ENCODE results near the gene MARF1.
"Not testable (repeated sequence)": the region's sequence is repeated elsewhere in the genome, so short reads cannot be mapped to it uniquely, and the experiment has no call there.

Gene MARF1

GRCh38 chr16:15621889-15622288, 21.1 kb downstream of the MARF1 start:
- in situ Hi-C loops (cut with HindIII; ENCODE audit: low sequenced_read_pairs), result no loop called here

- in situ Hi-C loops (cut with HindIII; ENCODE audit: low sequenced_read_pairs), result no loop called here
These were observed 21.5 kb downstream of the MARF1 start for GRCh38 chr16:15621456-15621855.

- in situ Hi-C loops (cut with HindIII; ENCODE audit: low sequenced_read_pairs), result no loop called here
These were observed 22.3 kb downstream of the MARF1 start for GRCh38 chr16:15620611-15621195.

GRCh38 chr16:15618392-15618791, 24.6 kb downstream of the MARF1 start:
- in situ Hi-C loops (cut with HindIII; ENCODE audit: low sequenced_read_pairs), result no loop called here

GRCh38 chr16:15617901-15618300, 25.1 kb downstream of the MARF1 start:
- in situ Hi-C loops (cut with HindIII; ENCODE audit: low sequenced_read_pairs), result no loop called here

- in situ Hi-C loops (cut with HindIII; ENCODE audit: low sequenced_read_pairs), result no loop called here
These were observed 26.3 kb downstream of the MARF1 start for GRCh38 chr16:15616475-15617165.

GRCh38 chr16:15616012-15616411, 26.9 kb downstream of the MARF1 start:
- in situ Hi-C loops (cut with HindIII; ENCODE audit: low sequenced_read_pairs), result no loop called here

- in situ Hi-C loops (cut with HindIII; ENCODE audit: low sequenced_read_pairs), result no loop called here
These were observed 29.3 kb downstream of the MARF1 start for GRCh38 chr16:15613676-15614075.

GRCh38 chr16:15611610-15612009, 31.3 kb downstream of the MARF1 start:
- in situ Hi-C loops (cut with HindIII; ENCODE audit: low sequenced_read_pairs), result no loop called here

GRCh38 chr16:15610369-15610871, 32.5 kb downstream of the MARF1 start:
- in situ Hi-C loops (cut with HindIII; ENCODE audit: low sequenced_read_pairs), result no loop called here

GRCh38 chr16:15609286-15609649, 33.7 kb downstream of the MARF1 start:
- in situ Hi-C loops (cut with HindIII; ENCODE audit: low sequenced_read_pairs), result no loop called here

GRCh38 chr16:15608398-15609285, 34.3 kb downstream of the MARF1 start:
- in situ Hi-C loops (cut with HindIII; ENCODE audit: low sequenced_read_pairs), result no loop called here

- in situ Hi-C loops (cut with HindIII; ENCODE audit: low sequenced_read_pairs), result no loop called here
These were observed 35.1 kb downstream of the MARF1 start for GRCh38 chr16:15607700-15608396.

GRCh38 chr16:15607221-15607699, 35.7 kb downstream of the MARF1 start:
- in situ Hi-C loops (cut with HindIII; ENCODE audit: low sequenced_read_pairs), result not testable (repeated sequence)

- in situ Hi-C loops (cut with HindIII; ENCODE audit: low sequenced_read_pairs), result no loop called here
These were observed 36.3 kb downstream of the MARF1 start for GRCh38 chr16:15606518-15607220.

GRCh38 chr16:15605839-15606517, 37.0 kb downstream of the MARF1 start:
- in situ Hi-C loops (cut with HindIII; ENCODE audit: low sequenced_read_pairs), result no loop called here

- in situ Hi-C loops (cut with HindIII; ENCODE audit: low sequenced_read_pairs), result no loop called here
These were observed 38.2 kb downstream of the MARF1 start for GRCh38 chr16:15604460-15605440.

GRCh38 chr16:15602285-15603044, 40.5 kb downstream of the MARF1 start:
- in situ Hi-C loops (cut with HindIII; ENCODE audit: low sequenced_read_pairs), result no loop called here
